H54 (cell line): Measurements from ENCODE around the gene MGMT.

Experiments used
- DNase-seq: peaks from one replicate; pipeline ENCODE4 v3.0.0; 2011; ENCODE audit warnings: low spot score, mixed read lengths; ENCODE audit not compliant: insufficient read length
- FAIRE-seq: peaks from 3 replicates; lab custom pipeline; 2011; peaks lifted over from hg19 to GRCh38; lab: Jason Lieb, UNC
- POLR2A ChIP-seq: IDR thresholded peaks from 2 replicates; pipeline ENCODE4 v1.6.1; 2011; ENCODE audit warnings: low read depth, mild to moderate bottlenecking, low read length

The MGMT gene

DNA sequence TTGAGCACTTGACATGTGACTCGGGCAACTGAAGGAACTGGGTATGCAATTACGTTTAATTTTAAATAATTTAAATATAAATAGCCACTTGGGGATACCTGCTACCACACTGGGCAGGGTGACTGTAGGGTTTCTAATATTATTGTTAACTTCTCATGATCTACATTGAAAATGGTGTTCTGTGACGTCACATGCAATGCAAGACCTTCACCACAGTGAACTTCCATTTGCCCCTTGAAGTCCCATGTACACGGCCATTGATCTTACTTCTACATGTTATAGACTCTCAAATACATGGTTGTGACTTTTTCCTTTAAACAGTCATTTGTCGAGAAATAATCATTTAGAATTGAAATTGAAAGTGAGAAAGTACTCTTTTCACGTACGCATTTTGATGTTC is 154.0 kb downstream of the MGMT start:
- no peak for TF ChIP-seq POLR2A
- DNase-seq (no peak), FAIRE-seq (no peak)

DNA sequence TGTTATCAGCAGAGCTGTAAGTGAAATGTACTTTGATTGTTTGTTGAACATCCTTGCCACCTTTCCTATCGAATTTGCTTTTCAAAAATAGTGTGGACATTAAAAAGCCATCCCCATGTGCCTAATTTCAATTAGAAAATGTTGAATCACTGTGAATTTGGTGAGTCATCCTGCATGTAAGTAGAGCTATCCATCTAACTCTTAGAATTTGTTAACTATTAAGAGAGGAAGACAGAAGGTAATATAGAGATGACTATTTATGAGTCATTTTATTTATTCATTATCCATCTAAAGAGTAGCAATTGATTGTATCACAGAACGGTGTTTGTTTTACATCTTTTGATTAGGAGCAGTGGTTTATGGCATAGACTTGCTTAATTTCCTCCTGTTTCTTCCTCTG is 154.7 kb downstream of the MGMT start:
- no peak for TF ChIP-seq POLR2A
- FAIRE-seq (no peak), DNase-seq (no peak)

- TF ChIP-seq POLR2A, result no peak
- FAIRE-seq (no peak), DNase-seq (no peak)
These were observed 155.2 kb downstream of the MGMT start for GRCh38 chr10:129622291-129622690.

DNA sequence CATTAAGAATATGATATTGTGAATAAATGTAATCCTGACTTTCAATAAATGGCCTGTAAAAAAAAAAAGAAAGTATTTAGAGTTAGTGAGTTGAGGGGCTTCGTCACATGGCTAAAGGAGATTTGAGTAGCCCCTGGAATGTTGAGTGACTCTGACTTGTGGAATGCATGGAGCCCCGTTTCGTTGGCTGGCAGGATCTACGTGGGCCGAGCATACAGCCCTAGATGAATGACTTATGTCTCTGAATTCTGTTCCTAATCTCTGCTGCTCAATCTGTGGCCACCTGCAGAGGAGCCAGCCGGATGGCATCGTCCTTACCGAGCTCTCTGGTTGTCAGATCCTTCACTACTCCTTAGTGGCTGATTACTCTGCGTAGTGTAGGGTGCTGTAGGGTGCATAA is 155.7 kb downstream of the MGMT start:
- DNase-seq (no peak), FAIRE-seq (no peak)
- no peak for TF ChIP-seq POLR2A

- no peak for DNase-seq
- TF ChIP-seq POLR2A, result no peak
- no peak for FAIRE-seq
These were observed 157.5 kb downstream of the MGMT start for GRCh38 chr10:129624526-129624925.

DNA sequence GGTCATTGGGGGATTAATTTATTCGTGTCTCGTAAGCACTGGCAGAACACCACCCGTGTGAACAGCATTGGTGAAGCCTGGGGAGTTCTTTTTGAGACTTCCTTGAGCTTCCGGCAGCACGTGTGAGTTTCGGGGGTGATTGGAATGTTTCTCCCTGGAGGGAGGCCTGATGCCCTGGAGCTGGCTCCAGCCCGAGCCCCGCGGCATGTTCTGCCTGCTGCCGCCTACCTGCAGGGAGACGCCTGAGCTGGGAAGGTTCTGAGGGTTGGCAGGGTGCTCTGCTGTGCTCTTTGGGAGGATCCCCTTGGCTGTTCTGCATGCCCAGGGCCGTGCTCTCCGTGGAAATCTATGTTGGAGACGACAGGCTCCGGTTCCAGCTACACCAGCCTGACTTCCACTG is 159.3 kb downstream of the MGMT start:
- DNase-seq, result no peak

DNA sequence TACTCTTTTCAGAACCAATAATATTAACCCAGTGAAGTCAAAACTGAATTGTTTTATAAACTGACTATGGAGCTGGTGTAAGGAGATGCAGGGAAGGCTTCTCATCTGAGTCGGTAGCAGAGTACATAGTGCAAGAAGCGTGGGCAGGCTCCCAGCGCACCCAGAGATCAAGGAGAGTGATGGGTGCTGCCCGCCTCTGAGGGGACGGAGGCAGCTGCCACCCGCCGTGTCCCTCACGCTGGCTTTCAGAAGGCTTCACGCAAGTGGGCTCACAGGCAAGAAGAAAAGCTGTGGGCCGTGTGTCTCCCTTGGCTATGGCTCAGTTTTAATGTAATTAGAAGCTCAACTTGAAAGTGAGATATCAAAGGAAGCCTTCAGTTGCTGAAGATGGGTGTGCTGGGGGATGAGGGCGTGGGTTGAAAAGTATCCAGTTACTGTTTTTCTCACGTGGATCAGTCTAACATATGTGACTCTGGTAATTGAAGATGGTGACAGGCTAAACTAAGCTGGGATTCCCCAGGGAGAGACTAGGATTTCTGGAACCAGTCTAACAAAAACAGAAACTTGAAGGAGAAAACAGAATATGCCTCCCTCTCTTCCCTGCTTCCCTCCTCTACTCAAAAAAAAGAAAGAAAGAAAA is 159.9 kb downstream of the MGMT start:
- no peak for FAIRE-seq
- no peak for DNase-seq
- no peak for TF ChIP-seq POLR2A

More for the DNA sequence above, 159.3 kb downstream of the MGMT start:
- no peak for FAIRE-seq
- no peak for TF ChIP-seq POLR2A

DNA sequence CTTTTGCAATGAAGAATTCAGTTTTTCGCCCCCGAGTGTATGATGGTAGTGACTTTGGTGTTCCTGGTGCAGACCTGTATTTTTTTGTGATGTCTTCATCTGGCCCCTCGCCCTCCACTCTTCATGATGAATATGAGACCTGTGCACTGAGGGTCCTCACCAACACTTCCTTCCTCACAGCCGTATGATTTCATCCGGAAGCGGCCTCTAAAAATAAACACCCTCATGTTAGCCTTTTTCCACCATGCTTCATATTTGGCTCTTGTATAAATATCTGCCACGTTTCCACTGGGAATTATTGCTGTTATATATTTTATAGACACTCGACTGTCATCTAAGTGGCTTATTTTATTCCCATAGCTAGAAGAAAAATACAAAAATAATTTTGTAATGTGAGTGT is 160.4 kb downstream of the MGMT start:
- FAIRE-seq (no peak), DNase-seq (no peak)
- no peak for TF ChIP-seq POLR2A

GRCh38 chr10:129628823-129629222 is 161.8 kb downstream of the MGMT start:
- FAIRE-seq (no peak), DNase-seq (no peak)
- TF ChIP-seq POLR2A, result no peak

GRCh38 chr10:129629911-129630310 is 162.9 kb downstream of the MGMT start:
- FAIRE-seq (no peak), DNase-seq (no peak)
- TF ChIP-seq POLR2A, result no peak

DNA sequence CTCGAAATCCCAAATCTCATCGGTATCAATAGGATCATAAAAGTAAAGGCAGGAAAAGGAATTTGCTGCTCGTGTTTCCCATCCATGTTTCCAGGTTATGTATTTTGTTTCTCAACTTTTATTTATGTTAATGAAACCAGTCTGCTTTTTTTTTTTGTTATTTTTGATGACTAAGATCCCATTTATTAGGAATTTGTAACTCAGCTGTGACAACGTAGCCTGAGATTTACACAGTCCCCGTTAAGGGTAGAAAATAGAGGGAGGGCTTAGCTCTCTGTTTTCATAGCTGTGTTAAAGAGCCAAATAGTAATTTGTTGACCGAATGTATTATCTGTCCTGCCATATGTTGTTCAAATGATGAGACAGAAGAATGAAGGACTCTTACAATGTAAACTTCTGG is 164.0 kb downstream of the MGMT start:
- TF ChIP-seq POLR2A, result no peak
- DNase-seq (no peak), FAIRE-seq (no peak)

GRCh38 chr10:129631870-129632623 is 165.0 kb downstream of the MGMT start:
- DNase-seq, result no peak
- FAIRE-seq, result no peak
- TF ChIP-seq POLR2A, result no peak

- no peak for FAIRE-seq
- DNase-seq, result no peak
- no peak for TF ChIP-seq POLR2A
These were observed 170.0 kb downstream of the MGMT start for GRCh38 chr10:129637010-129637409.

- no peak for TF ChIP-seq POLR2A
- no peak for FAIRE-seq
- no peak for DNase-seq
These were observed 170.8 kb downstream of the MGMT start for GRCh38 chr10:129637846-129638245.

DNA sequence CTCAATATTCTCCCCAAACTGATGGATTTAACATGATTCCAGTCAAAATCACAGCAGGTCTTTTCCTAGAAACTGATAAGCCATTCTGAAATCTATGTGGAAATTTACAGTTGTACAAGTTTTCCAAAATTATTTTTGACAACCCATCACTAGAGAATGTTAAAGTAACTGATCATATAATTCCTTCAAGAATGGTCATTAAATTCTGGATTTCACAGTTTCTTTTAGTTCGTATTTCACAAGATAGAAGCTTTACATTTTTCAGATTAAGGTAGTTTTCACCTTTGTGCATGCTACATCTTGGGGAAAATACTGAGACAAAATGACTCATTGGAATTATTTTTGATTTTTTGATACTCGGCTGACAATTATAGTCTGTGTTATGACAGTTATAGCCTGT is 174.3 kb downstream of the MGMT start:
- DNase-seq (no peak), FAIRE-seq (no peak)
- no peak for TF ChIP-seq POLR2A
